ENCODE results near the gene TUFT1. TPM values are rescaled to one million over a fixed set of nuclear protein-coding genes. Genes with fewer than 3 reads are reported as not detected.

The TUFT1 gene
- polyA plus RNA-seq, 2 of the 4 experiments (the other 2 are of a cell fraction): 21.1 to 27.5 TPM

DNA sequence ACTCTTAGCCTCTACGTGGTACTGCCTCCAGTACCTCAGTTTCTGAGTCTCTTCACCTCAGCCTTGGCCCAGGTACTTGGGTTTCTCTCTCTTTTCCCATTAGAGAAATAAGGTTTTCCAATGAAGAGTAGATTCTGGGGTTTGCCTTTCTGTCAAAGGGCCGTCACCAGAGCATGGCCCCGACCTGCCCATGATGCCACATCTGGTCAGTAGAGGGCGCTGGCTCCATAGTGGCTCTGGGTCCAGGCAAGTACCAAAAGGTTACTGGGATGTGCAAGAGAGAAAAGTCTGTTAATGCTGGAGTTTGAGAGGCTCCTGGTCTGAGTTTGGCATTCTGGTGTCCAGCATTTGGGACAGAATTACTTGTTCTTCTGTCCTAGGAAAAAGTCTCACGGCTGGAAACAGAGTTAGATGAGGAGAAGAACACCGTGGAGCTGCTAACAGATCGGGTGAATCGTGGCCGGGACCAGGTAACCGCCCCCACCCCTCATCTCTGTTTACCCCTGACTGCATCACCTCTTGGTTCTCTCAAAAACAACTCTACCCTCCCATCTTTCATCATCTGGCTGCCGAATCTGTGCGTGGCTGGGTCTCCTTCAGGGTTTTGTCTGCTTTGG lies 5.3 kb upstream of the TUFT1 start:
- no peak overlapping the region for H3K4me3 ChIP-seq
- 53% methylated on average over 12 of the region's 12 CpGs for WGBS (ENCODE audit: missing lambda C conversion rate)
- H3K27ac ChIP-seq: peak overlapping the region; percentile 26 to 84; a peak in 4 of 6 replicates
- H3K9me3 ChIP-seq: no peaks in the 10 kb centered on the region
- TF ChIP-seq, protein P1, sequence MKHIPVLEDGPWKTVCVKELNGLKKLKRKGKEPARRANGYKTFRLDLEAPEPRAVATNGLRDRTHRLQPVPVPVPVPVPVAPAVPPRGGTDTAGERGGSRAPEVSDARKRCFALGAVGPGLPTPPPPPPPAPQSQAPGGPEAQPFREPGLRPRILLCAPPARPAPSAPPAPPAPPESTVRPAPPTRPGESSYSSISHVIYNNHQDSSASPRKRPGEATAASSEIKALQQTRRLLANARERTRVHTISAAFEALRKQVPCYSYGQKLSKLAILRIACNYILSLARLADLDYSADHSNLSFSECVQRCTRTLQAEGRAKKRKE (CRISPR knock-in tag; IDR thresholded peaks at IDR 0.05; ENCODE audit: low read depth): no peak
- TF ChIP-seq SMC3 (IDR thresholded peaks at IDR 0.05) (peak; percentile 89), HEYL (CRISPR knock-in tag; IDR thresholded peaks at IDR 0.05) (no peak), FOSL2 (IDR thresholded peaks at IDR 0.05) (no peak), FOSL2 (CRISPR knock-in tag; IDR thresholded peaks at IDR 0.05) (no peak), EHF (CRISPR knock-in tag; IDR thresholded peaks at IDR 0.05) (no peak), HES2 (IDR thresholded peaks at IDR 0.05) (no peak), MYC (IDR thresholded peaks at IDR 0.05; ENCODE audit: borderline replicate concordance, low read length) (no peak), POLR2A (IDR thresholded peaks at IDR 0.05; ENCODE audit: low read length) (no peak), CHD2 (IDR thresholded peaks at IDR 0.05; ENCODE audit: low read length, partially characterized antibody) (no peak), KDM5A (IDR thresholded peaks at IDR 0.05) (no peak), RAD21 (conservative IDR thresholded peaks at IDR 0.05 in 1 of 2, IDR thresholded peaks at IDR 0.05 in 1 of 2) (peak; percentile 93 to 97)
- TF ChIP-seq, protein P2, sequence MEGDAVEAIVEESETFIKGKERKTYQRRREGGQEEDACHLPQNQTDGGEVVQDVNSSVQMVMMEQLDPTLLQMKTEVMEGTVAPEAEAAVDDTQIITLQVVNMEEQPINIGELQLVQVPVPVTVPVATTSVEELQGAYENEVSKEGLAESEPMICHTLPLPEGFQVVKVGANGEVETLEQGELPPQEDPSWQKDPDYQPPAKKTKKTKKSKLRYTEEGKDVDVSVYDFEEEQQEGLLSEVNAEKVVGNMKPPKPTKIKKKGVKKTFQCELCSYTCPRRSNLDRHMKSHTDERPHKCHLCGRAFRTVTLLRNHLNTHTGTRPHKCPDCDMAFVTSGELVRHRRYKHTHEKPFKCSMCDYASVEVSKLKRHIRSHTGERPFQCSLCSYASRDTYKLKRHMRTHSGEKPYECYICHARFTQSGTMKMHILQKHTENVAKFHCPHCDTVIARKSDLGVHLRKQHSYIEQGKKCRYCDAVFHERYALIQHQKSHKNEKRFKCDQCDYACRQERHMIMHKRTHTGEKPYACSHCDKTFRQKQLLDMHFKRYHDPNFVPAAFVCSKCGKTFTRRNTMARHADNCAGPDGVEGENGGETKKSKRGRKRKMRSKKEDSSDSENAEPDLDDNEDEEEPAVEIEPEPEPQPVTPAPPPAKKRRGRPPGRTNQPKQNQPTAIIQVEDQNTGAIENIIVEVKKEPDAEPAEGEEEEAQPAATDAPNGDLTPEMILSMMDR (IDR thresholded peaks at IDR 0.05): peak; percentile 93
- DNase-seq (ENCODE audit: low read depth in 1 of 2, low spot score in 1 of 2): peak; percentile 74 to 77
- peak; percentile 71 to 82 for ATAC-seq
- ChIA-PET POLR2A (no interaction called here), CTCF (interaction anchor here (0.6 to 6.2 kb wide), 27 partner anchors 9 to 340 kb away, joined by 3 to 47 read pairs (median 4); no protein-coding TSS in a partner anchor)
- peaks cover 51% of the 10 kb centered on the region for H3K4me1 ChIP-seq
- no peak for FAIRE-seq
- peak overlapping the region; percentile 40 for H3K4me2 ChIP-seq

- H3K4me2 ChIP-seq: peak overlapping the region; percentile 40
- FAIRE-seq: no peak
- ChIA-PET POLR2A (no interaction called here), CTCF (interaction anchor here (0.6 to 6.2 kb wide), 29 partner anchors 9 to 339 kb away, joined by 3 to 47 read pairs (median 4); no protein-coding TSS in a partner anchor)
- TF ChIP-seq SREBF2 (IDR thresholded peaks at IDR 0.05) (no peak), FOSL2 (IDR thresholded peaks at IDR 0.05) (no peak), FOSL2 (CRISPR knock-in tag; IDR thresholded peaks at IDR 0.05) (peak; percentile 17; the same call in 1 of the 2 replicates)
- peaks cover 53% of the 10 kb centered on the region for H3K4me1 ChIP-seq
- H3K9me3 ChIP-seq: no peaks in the 10 kb centered on the region
- no peak for ATAC-seq
- 76% methylated on average over 6 of the region's 6 CpGs for WGBS (ENCODE audit: missing lambda C conversion rate)
- H3K27ac ChIP-seq: peak overlapping the region; percentile 35 to 84; a peak in 4 of 6 replicates
- peak in 1 of 2 experiments; percentile 49 for DNase-seq (ENCODE audit: low read depth in 1 of 2, low spot score in 1 of 2)
- H3K4me3 ChIP-seq: no peak overlapping the region
Observed at GRCh38 chr1:151535326-151536271, 4.5 kb upstream of the TUFT1 start.

DNA sequence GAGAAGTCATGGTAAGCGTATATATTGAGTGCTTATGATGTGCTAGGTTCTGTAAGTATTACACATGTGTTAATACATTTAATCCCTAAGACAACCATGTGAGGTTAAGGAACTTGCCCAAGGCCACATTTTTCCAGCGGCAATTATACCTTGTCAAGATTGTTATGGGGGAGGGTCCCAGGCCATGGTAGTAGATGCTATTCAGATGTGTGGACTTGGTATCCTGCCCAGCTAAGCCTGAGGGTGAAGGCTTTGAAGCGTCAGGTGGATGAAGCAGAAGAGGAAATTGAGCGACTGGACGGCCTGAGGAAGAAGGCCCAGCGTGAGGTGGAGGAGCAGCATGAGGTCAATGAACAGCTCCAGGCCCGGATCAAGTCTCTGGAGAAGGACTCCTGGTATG lies 3.6 kb upstream of the TUFT1 start:
- 93% methylated on average over 7 of the region's 7 CpGs for WGBS (ENCODE audit: missing lambda C conversion rate)
- ATAC-seq: no peak
- H3K4me2 ChIP-seq: peak overlapping the region; percentile 53

More for the DNA sequence above, 3.6 kb upstream of the TUFT1 start:
- no peak for FAIRE-seq
- DNase-seq (ENCODE audit: low read depth in 1 of 2, low spot score in 1 of 2): no peak
- H3K4me1 ChIP-seq: peaks cover 54% of the 10 kb centered on the region
- CTCF ChIA-PET: interaction anchor here (0.9 to 6.2 kb wide), 10 partner anchors 12 to 243 kb away, joined by 3 to 47 read pairs (median 9); no protein-coding TSS in a partner anchor
- H3K27ac ChIP-seq: peak overlapping the region; percentile 66 to 84
- no peak for TF ChIP-seq GATA3 (IDR thresholded peaks at IDR 0.05; ENCODE audit: borderline replicate concordance)
- TF ChIP-seq ZC3H11A (IDR thresholded peaks at IDR 0.05): no peak
- TF ChIP-seq PHF8 (IDR thresholded peaks at IDR 0.05; ENCODE audit: borderline replicate concordance, low read depth): no peak
- TF ChIP-seq NPAS2 (CRISPR knock-in tag; IDR thresholded peaks at IDR 0.05; ENCODE audit: borderline replicate concordance): no peak
- no peak for TF ChIP-seq RARB (CRISPR knock-in tag; IDR thresholded peaks at IDR 0.05)
- no peak for TF ChIP-seq ZSCAN20 (CRISPR knock-in tag; IDR thresholded peaks at IDR 0.05)
- no peak for TF ChIP-seq RFX5 (IDR thresholded peaks at IDR 0.05)
- no peak for TF ChIP-seq ZNF302 (CRISPR knock-in tag; IDR thresholded peaks at IDR 0.05)
- no peak for TF ChIP-seq FOSL2 (IDR thresholded peaks at IDR 0.05)
- no peak for TF ChIP-seq FOSL2 (CRISPR knock-in tag; IDR thresholded peaks at IDR 0.05)
- TF ChIP-seq, protein P3, sequence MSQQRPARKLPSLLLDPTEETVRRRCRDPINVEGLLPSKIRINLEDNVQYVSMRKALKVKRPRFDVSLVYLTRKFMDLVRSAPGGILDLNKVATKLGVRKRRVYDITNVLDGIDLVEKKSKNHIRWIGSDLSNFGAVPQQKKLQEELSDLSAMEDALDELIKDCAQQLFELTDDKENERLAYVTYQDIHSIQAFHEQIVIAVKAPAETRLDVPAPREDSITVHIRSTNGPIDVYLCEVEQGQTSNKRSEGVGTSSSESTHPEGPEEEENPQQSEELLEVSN (IDR thresholded peaks at IDR 0.05; ENCODE audit: borderline replicate concordance, low read depth): no peak
- TF ChIP-seq, protein P4, sequence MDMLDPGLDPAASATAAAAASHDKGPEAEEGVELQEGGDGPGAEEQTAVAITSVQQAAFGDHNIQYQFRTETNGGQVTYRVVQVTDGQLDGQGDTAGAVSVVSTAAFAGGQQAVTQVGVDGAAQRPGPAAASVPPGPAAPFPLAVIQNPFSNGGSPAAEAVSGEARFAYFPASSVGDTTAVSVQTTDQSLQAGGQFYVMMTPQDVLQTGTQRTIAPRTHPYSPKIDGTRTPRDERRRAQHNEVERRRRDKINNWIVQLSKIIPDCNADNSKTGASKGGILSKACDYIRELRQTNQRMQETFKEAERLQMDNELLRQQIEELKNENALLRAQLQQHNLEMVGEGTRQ (IDR thresholded peaks at IDR 0.05): no peak
- TF ChIP-seq HDAC2 (IDR thresholded peaks at IDR 0.05): no peak
- no peak for TF ChIP-seq HEYL (CRISPR knock-in tag; IDR thresholded peaks at IDR 0.05)
- TF ChIP-seq RNF2 (IDR thresholded peaks at IDR 0.05; ENCODE audit: borderline replicate concordance, low read depth): no peak
- TF ChIP-seq CHD2 (IDR thresholded peaks at IDR 0.05; ENCODE audit: low read length, partially characterized antibody): no peak
- no peak overlapping the region for H3K4me3 ChIP-seq
- H3K9me3 ChIP-seq: no peaks in the 10 kb centered on the region
- POLR2A ChIA-PET: interaction anchor here (0.6 to 1.8 kb wide), 5 partner anchors 11 to 77 kb away, joined by 3 to 8 read pairs (median 4); partner anchors contain the start of gene POGZ

All from A549 (cell line).